ENCODE measurements around the gene C1orf198.

Gene C1orf198

DNA sequence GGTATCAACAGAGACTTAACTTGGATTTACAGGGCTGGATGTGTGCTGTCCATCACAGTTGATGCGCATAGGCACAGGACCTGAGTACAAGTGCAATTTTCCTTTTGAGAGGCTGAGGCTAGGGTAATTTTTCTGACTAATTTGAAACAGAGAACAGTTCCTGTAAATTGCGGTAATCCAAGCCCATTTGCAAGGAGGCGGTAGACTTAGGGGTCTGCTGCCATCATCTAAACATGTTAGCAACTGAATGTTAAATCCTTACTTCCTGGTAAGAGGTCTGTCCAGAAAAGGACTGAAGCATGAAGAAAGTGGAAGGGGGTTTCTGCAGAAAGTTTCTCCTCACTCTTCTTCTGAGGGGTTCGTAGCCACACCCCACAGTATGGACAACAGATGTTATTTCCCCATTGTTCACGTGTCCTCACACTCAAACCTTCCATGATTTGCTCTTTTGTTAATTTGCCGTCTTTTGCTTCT is 23.7 kb upstream of the C1orf198 start:
- H3K27ac ChIP-seq: no peak overlapping the region
- TF ChIP-seq, protein P1, sequence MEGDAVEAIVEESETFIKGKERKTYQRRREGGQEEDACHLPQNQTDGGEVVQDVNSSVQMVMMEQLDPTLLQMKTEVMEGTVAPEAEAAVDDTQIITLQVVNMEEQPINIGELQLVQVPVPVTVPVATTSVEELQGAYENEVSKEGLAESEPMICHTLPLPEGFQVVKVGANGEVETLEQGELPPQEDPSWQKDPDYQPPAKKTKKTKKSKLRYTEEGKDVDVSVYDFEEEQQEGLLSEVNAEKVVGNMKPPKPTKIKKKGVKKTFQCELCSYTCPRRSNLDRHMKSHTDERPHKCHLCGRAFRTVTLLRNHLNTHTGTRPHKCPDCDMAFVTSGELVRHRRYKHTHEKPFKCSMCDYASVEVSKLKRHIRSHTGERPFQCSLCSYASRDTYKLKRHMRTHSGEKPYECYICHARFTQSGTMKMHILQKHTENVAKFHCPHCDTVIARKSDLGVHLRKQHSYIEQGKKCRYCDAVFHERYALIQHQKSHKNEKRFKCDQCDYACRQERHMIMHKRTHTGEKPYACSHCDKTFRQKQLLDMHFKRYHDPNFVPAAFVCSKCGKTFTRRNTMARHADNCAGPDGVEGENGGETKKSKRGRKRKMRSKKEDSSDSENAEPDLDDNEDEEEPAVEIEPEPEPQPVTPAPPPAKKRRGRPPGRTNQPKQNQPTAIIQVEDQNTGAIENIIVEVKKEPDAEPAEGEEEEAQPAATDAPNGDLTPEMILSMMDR (conservative IDR thresholded peaks at IDR 0.05): no peak
- no peak for TF ChIP-seq ZFX (IDR thresholded peaks at IDR 0.05)

DNA sequence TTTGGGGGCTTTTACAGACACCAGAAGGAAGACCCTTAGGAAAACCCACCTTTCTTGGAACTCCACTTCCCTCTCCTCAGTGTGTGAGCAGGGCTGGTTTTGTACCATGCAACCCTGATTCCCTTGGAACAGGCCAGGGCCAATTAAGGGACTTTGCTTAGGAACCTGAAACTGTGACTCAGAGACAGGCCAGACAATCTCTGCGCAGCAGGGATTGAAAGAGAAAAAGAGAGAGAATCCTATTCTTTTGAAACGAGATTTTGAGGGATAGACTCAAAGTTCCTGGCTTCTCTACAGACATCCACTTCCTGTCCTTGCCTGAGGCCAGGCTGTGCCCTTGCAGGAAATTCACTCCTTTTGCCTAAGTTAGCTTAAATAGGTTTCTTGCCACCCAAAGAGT is 23.1 kb upstream of the C1orf198 start:
- TF ChIP-seq, protein P1 (conservative IDR thresholded peaks at IDR 0.05): no peak
- no peak for TF ChIP-seq ZFX (IDR thresholded peaks at IDR 0.05)
- no peak overlapping the region for H3K27ac ChIP-seq

DNA sequence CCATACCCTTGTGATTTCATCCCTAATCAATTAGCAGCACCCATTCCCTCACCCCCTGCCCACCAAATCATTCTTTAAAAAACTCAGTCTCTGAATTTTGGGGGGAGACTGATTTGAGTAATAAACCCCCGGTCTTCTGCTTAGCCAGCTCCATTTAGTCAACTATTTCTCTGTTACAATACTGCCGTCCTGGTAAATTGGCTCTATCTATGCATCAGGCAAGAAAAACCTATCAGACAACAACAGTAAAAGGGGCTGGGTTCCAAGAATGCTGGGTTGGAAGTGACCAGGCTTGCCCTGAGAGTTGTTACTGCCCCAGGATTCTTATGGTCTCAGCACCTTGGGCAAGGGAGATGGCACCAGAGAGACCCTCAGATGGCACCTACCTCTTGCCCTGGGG is 16.3 kb upstream of the C1orf198 start:
- TF ChIP-seq ZFX (IDR thresholded peaks at IDR 0.05): no peak
- TF ChIP-seq, protein P1 (conservative IDR thresholded peaks at IDR 0.05): no peak
- no peak overlapping the region for H3K27ac ChIP-seq

DNA sequence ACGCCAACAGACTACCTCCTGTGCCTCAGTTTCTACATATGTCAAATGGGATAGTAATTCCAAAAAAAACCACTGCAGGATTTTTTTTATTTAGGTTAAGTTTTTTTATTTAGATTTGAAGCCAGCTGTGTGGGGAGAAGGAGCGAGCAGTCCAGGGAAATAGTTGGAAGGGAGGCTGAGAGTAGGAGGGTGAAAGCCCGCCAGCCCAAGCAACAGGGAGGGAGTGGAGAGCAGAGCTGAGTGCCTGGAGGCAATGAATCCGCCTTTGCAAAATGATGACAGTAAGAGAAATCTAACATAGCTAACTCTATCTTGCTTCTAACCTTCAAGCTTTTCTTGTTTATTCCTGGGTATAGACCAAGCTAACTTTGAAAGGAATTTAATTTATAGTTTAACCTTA is 15.6 kb upstream of the C1orf198 start:
- TF ChIP-seq, protein P1 (conservative IDR thresholded peaks at IDR 0.05): no peak
- TF ChIP-seq ZFX (IDR thresholded peaks at IDR 0.05): no peak
- no peak overlapping the region for H3K27ac ChIP-seq

- H3K27ac ChIP-seq: no peak overlapping the region
- TF ChIP-seq ZFX (IDR thresholded peaks at IDR 0.05): no peak
- TF ChIP-seq, protein P1 (conservative IDR thresholded peaks at IDR 0.05): no peak
These were observed 11.5 kb upstream of the C1orf198 start for GRCh38 chr1:230879778-230880177.

- TF ChIP-seq ZFX (IDR thresholded peaks at IDR 0.05): no peak
- TF ChIP-seq, protein P1 (conservative IDR thresholded peaks at IDR 0.05): no peak
- H3K27ac ChIP-seq: no peak overlapping the region
These were observed 10.3 kb upstream of the C1orf198 start for GRCh38 chr1:230878591-230878990.

DNA sequence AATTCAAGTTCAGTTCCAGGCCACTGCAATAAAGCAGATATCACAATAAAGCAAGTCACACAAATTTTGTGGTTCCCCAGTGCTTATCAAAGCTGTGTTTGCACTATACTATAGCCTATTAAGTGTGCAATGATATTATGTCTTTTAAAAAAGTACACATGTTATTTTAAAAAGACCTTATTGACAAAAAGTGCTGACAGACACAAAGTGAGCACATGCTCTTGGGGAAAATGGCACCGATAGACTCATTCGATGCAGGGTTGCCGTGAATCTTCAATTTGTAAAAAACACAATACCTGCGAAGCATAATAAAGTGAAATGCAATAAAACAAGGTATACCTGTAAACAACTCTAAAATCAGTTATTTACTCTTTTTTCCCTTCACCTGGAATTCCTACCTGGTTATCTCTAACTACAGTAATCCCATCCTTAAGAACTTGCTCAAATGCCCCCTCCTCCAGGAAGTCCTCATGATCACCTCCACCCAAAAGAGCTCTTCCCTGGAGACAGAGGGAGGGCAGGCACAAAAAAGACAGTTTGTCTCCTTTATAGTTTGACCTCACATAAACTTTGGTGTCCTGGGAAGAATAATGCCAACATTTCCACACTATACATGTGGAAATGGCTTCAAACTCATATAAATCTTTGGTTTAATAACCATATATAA is 9.7 kb upstream of the C1orf198 start:
- TF ChIP-seq, protein P1 (conservative IDR thresholded peaks at IDR 0.05): no peak
- TF ChIP-seq ZFX (IDR thresholded peaks at IDR 0.05): no peak
- H3K27ac ChIP-seq: no peak overlapping the region

Measured in C4-2B (cell line).